T-helper 1 cell treated with Interleukin-12 subunit alpha and Interleukin-12 subunit beta and Interleukin-4 antibody, amounts not matched to agents 30 ng/mL and 1 ng/mL, for 36 hours (primary cell): ENCODE data around the gene BRD3OS. TPM values are rescaled to one million over a fixed set of nuclear protein-coding genes. Genes with fewer than 3 reads are reported as not detected.

ENCODE experiments used
- intact Hi-C: fragments of 100-400 bp; cut with micrococcal nuclease; formaldehyde crosslinking; loops from one replicate; pipeline ENCODE4 v1.15.1; 2024
- total RNA-seq: library from RNA; stranded (reverse); gene quantifications from 2 replicates; pipeline ENCODE4 v1.2.3, GENCODE V29; 2022

The BRD3OS gene
- total RNA-seq, 1 donor from 2014 or later: 14.4 TPM

DNA sequence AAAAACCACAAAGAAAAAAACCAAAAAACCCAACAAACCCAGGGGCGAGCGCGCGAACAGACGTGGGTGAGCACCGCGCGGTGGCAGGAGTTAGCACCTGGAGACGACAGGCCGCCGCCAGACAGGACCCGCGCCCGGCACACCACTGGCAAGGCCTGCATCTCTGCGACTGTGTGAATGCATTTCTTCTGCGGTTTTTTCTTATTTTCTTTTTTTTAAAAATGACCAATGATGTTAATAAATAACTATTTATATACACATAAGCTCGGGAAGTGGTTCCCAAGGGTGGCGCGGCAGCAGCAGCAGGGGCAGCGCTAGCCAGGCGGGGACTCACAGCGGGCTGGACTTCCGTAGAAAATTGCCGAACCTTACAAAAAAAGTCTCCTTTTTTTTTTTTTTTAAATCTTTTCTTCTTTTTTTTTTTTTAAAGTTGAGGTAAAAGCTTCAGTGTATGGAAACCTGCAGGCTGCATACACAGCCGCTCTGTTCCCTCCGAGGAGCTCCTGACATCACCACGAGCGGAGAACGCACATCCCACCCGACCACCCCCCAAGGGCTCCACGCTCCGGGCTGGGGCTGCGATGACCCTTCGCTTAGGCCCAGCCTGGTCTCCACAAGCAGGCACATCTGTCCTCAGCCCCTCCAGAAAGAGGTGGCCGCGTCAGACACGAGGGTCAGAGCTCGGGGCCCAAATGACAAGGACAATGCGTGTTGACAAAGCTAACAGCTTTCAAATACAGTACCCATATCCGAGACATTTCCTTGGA, 7.4 kb downstream of the BRD3OS start:
- intact Hi-C loops: no loop called here

- intact Hi-C loops: no loop called here
These were observed 8.4 kb downstream of the BRD3OS start for GRCh38 chr9:134033516-134034214.

DNA sequence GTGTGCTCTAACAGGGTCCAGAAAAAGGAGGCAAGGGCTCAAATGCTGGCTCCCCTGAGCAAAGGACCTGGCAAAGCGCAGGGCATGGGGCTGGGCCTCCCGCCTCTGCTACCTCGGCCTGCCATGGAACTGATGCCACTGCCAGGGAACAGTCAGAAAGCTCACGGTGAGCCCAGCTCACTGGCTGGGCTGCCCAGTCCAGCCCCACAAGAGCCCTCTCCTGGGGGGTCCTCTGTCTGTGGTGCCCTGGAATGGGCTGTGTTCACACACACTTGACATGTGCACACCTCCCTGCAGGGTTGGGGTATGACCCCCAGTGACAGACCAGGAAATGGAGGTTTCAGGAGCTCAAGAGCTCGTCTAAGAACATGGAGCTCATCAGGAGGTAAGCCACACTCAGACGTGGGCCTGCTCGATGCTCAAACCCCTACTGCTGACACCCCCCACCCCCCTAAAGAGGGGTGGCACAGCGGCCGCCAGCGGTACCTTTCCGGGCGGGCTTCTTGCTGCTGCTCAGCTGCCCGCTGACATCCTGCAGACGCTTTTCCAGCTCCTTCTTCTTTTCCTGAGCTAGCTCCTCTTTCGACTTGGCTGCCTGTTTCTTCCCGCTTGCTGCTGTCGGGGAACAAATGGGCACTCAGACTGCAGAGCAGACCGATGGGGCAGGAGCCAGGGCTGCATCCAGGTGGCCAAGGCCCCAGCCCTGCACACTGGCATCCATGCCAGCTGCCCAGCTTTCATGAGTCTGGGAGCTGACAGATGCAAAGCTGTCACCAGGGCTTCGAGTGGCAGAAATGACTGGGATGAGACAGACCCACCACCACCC, 9.1 kb downstream of the BRD3OS start:
- intact Hi-C loops: no loop called here

DNA sequence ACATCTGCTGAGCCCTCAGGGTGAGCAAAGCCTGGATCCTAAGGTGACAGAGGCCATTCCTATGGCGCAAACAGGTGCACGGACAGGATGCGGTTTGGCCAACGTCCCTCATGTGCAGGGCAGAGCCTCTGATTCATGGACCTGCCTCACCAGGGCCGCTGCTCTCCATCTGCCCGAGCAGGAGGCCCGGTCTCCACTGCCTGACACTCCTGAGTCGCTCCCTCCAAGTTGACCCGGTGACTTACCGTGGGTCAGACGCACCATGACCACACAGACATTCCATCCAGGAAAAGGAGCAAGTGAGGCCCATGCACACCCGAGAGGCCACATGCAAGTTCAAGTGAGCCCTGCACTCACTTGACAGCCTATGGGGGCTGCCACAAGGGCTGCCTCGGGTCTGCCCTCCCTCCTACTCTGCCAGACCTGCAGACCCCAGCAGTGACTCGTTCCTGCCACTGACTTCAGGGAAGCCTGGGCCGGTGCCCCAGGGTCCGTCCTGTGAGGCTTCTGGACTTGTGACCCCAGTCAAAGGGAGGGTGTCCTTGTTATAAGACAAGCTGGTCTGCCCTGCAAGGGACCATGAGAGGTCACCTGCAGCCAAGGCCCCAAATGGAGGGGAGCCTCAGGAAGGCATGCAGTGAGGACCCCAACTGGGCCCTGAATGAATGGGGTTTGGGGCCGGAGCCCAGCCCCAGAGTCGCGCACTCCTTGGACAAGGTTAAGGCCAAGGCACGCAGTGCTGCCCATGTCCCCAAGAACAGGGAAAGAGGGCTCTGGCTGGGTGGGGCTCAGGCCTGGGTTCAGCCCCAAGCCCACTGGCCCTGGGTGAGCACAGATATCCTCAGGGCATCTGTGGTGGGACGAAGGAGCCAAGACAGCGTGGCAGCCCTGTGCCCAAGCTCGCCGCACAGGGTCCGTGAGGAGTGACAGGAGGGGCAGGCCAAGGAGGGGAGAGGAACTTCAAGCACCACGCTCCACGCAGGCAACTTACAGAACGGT, 10.1 kb downstream of the BRD3OS start:
- intact Hi-C loops: no loop called here

DNA sequence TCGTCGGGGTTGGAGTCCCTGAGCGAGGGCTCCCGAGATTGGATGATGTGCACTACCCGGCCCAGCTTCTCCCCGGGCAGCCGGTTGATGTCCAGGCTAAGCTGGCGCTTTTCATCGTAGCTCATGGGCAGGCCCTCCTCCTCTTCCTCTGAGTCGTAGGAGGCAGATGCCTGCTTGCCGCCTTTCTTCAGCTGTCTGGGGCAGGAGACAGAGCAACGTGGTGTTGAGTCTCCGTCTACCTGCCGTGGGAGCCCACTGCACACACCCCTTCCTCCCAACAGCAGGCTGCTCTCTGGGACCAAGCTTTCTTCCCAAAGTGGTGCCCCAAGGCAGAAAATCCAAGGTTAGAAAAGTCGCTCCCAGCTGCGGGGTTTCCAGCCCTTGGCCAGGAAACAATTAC, 10.8 kb downstream of the BRD3OS start:
- intact Hi-C loops: no loop called here

GRCh38 chr9:134037641-134038040, 12.4 kb downstream of the BRD3OS start:
- intact Hi-C loops: no loop called here

GRCh38 chr9:134039386-134040175, 14.3 kb downstream of the BRD3OS start:
- intact Hi-C loops: no loop called here

DNA sequence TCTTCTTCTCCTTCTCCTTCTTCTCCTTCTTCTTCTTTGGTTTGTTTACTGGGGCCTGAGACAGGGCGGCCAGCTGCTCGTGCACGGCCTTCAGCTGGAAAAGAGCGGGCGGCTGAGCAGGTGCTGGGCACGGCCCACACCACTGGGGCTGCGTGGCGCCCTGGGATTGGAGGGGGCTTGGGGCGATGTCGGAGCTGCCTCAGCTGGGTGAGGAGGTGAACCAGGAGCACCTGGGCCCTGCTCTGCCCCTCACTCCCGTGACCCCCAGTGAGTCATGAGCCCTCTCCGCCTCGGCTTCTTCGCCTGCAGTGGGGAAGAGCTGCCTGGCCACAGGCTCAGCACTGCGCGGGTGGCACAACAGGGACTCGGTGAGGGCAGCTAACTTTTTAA, 14.9 kb downstream of the BRD3OS start:
- intact Hi-C loops: no loop called here

- intact Hi-C loops: no loop called here
These were observed 15.7 kb downstream of the BRD3OS start for GRCh38 chr9:134040781-134041648.

- intact Hi-C loops: no loop called here
These were observed 16.3 kb downstream of the BRD3OS start for GRCh38 chr9:134041649-134041962.

- intact Hi-C loops: no loop called here
These were observed 18.3 kb downstream of the BRD3OS start for GRCh38 chr9:134043531-134043988.

DNA sequence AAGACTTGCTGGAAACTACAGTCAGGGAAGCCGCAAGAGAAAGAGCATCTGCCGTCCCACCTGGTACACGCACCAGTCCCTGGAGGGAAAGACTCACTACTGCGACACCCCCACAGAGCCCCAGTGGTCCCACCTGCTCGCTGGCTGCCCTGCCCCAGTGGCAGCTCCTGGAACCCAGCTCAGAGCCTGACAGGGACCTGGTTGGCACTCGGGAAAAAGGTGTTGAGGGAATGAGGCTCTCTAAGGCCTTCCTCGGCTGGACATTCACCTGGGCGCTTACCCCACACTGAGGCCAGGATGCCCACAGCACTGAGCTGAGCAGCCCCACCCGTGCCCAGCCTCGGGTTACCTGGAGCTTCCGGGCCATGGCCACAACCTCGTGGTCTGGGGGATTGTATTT, 19.7 kb downstream of the BRD3OS start:
- intact Hi-C loops: no loop called here

DNA sequence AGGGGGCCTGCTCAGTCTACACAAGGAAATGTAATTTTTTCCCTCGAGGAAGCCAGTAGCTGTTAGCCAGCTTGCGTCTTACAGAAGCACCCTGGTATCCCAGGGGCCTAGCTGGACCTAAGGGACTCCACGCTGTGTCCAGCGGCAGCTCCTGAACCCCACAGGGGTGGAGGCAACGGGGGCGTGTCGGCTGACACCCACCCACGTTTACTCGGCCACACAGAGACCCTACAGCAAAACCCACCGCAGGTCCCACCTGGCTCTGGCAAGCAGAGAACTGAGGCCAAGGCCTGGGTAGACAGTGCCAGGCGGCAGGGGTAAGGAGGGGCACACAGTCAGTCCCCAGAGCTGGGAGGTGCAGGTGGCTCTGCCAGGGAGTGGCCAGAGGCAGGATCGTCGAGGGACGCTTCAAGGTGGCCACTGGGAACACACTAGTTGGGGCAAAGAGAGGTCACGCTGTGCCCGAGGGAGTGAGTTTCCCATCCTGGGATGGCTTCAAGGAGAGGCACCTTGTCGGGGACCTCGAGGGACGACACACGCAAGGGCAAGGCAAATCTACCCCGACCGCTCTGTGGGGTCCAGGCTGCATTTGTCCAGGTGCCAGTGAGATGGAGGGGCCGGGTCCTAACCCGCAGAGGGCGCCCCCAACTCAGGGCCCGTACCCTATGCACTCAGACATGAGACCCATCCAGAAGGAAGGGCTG, 20.7 kb downstream of the BRD3OS start:
- intact Hi-C loops: no loop called here

GRCh38 chr9:134046894-134047681, 21.8 kb downstream of the BRD3OS start:
- intact Hi-C loops: no loop called here

GRCh38 chr9:134047868-134048581, 22.7 kb downstream of the BRD3OS start:
- intact Hi-C loops: no loop called here

- intact Hi-C loops: no loop called here
These were observed 23.3 kb downstream of the BRD3OS start for GRCh38 chr9:134048582-134048968.

DNA sequence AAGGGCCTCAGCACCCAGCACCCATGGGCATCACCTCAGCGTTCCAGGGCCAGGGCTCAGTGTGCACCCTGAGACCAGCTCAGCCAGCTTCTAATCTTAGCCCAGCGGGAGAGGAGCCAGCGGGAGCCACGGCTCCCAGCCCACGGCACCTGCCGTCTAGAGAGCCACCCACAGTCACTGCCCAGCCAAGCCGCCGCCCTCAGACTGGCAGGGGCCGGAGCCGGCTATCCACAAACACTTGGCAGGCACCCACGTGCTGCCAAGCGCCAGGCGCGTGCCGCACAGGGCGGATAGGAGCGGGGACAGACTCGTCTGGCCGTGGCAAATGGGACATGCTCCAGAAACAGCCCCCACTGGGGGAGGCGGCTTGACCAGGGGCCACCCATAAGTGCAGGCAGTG, 24.0 kb downstream of the BRD3OS start:
- intact Hi-C loops: no loop called here
